Activated CD8-positive, alpha-beta T cell treated with anti-CD3 and anti-CD28 coated beads for 36 hours (primary cell): Measurements from ENCODE around the gene CFB. TPM values are rescaled to one million over a fixed set of nuclear protein-coding genes. Genes with fewer than 3 reads are reported as not detected.

Experiments
- ATAC-seq: fragments of 200-7000 bp; cut with Tn5 transposase; one replicate; pipeline ENCODE4 v1.10.0; 2021; ENCODE audit warnings: mild to moderate bottlenecking, moderate library complexity
- CTCF ChIA-PET: fragments of 350-600 bp; sonication (Branson Sonifier 250); formaldehyde crosslinking; loops from one replicate; lab custom pipeline; 2021; ENCODE audit warnings: antibody characterized with exemption; lab: Charles Lee
- POLR2A ChIA-PET: fragments of 350-600 bp; sonication (Branson Sonifier 250); formaldehyde crosslinking; loops from one replicate; lab custom pipeline; 2021; ENCODE audit warnings: antibody characterized with exemption; lab: Charles Lee
- DNase-seq: peaks from one replicate; pipeline ENCODE4 v3.0.0-alpha.2; 2020
- H3K27ac Mint-ChIP-seq: one replicate; pipeline ENCODE4 v1.8.0; 2021; ENCODE audit warnings: mild to moderate bottlenecking, mixed read lengths
- H3K27me3 Mint-ChIP-seq: one replicate; pipeline ENCODE4 v1.8.0; 2021; ENCODE audit warnings: mixed read lengths
- H3K36me3 Mint-ChIP-seq: one replicate; pipeline ENCODE4 v1.8.0; 2021; ENCODE audit warnings: low read depth, mixed read lengths
- H3K4me1 Mint-ChIP-seq: one replicate; pipeline ENCODE4 v1.8.0; 2021; ENCODE audit warnings: low read depth, mixed read lengths
- H3K4me3 Mint-ChIP-seq: one replicate; pipeline ENCODE4 v1.8.0; 2021; ENCODE audit warnings: mild to moderate bottlenecking, moderate library complexity, mixed read lengths
- H3K9me3 Mint-ChIP-seq: one replicate; pipeline ENCODE4 v1.8.0; 2021; ENCODE audit warnings: mixed read lengths
- CTCF ChIP-seq: fragments of 200-600 bp; IDR thresholded peaks from one replicate; pipeline ENCODE4 v1.8.0; 2022; ENCODE audit warnings: antibody characterized with exemption, mild to moderate bottlenecking
- intact Hi-C: fragments of 100-400 bp; cut with micrococcal nuclease; formaldehyde crosslinking; loops from one replicate; pipeline ENCODE4 v1.10.0; 2022
- total RNA-seq, 2 experiments: library from RNA; stranded (reverse); gene quantifications; one replicate each; pipeline ENCODE4 v1.2.3, GENCODE V29; 2021

CFB gene
- total RNA-seq, result under 1 TPM; 0.43 to 0.45 TPM

- peak; percentile 45 for ATAC-seq
- peak; percentile 10 for DNase-seq
- peaks cover 4% of the 10 kb centered on the region for H3K4me1 Mint-ChIP-seq
Observed at GRCh38 chr6:31945507-31946369, at the start of gene CFB. Gene CFB (plus strand): TSS chr6:31946095. CDS start chr6:31946222, 127 bp downstream.

GRCh38 chr6:31896493-31896855, 49.4 kb upstream of the CFB start:
- no peaks in the 10 kb centered on the region for H3K9me3 Mint-ChIP-seq
- peaks cover 21% of the 10 kb centered on the region for H3K36me3 Mint-ChIP-seq
- peak overlapping the region; percentile 80 for H3K4me3 Mint-ChIP-seq
- TF ChIP-seq CTCF, result no peak
- no peak for ATAC-seq
- H3K27me3 Mint-ChIP-seq, result no peaks in the 10 kb centered on the region
- ChIA-PET CTCF (interaction anchor here (2.9 kb wide), 1 partner anchor 55 kb away, joined by 13 read pairs; no protein-coding TSS in a partner anchor), POLR2A (interaction anchor here (1.0 kb wide), 1 partner anchor 56 kb away, joined by 4 read pairs; no protein-coding TSS in a partner anchor)
- intact Hi-C loops, result no loop called here
- peaks cover 32% of the 10 kb centered on the region for H3K4me1 Mint-ChIP-seq
- H3K27ac Mint-ChIP-seq, result peak overlapping the region; percentile 88
- no peak for DNase-seq

More at GRCh38 chr6:31945507-31946369, at the start of gene CFB:
- no peaks in the 10 kb centered on the region for H3K36me3 Mint-ChIP-seq
- no peak within 1 kb of the TSS for H3K27ac Mint-ChIP-seq
- peaks cover 8% of the 10 kb centered on the region for H3K27me3 Mint-ChIP-seq
- H3K4me3 Mint-ChIP-seq, result no peak within 1 kb of the TSS
- no peak for TF ChIP-seq CTCF
- no peaks in the 10 kb centered on the region for H3K9me3 Mint-ChIP-seq
- CTCF ChIA-PET, result interaction anchor here (0.7 to 0.9 kb wide), 2 partner anchors 11 to 173 kb away, joined by 3 to 4 read pairs; no protein-coding TSS in a partner anchor
- POLR2A ChIA-PET, result interaction anchor here (0.7 to 1.2 kb wide), 4 partner anchors 12 to 48 kb away, joined by 3 to 4 read pairs (median 4); partner anchors contain the start of genes DXO and EHMT2
- intact Hi-C loops, result no loop called here

DNA sequence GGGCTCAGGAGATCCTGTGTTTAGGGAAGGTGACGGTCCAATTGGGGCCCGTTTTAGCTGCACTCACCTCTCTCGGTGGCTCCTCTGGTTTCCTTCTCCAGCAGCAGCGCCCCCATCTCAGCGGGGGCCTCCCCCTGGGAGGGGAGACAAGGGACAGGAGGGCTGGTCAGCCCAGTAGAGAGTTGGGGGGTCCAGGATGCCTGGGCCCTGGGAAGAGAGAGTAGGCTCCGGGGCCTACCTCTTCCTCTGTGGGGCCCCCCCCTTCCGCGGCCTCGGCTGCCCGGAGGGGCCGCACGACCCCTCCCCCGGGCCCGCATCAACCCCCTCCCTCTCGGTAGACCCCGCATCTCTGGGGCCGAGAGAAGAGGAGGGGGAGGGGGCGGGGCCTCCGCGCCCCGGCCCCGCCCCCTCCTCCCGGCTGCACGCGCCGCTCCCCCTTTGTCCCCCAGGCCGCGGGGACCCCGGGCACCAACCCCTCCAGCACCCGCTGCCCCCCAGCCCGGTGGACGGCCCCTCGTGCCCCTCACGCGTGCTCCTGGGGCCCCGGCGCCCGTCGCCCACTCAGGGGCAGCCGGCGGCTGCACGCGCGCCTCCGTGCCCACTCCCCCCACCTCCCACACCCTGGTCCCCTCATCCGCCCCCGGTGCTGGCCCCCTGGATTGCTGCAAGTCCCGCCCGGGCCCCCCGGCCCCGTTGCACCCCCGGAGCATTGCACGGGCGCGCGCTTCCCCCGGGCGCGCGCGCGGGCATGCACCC, 48.9 kb upstream of the CFB start:
- ChIA-PET CTCF (interaction anchor here (0.6 to 2.9 kb wide), 4 partner anchors 8 to 55 kb away, joined by 3 to 13 read pairs (median 4); partner anchors contain the start of gene NEU1), POLR2A (interaction anchor here (0.9 to 1.3 kb wide), 7 partner anchors 10 to 202 kb away, joined by 3 to 4 read pairs (median 4); partner anchors contain the start of gene CFB)
- intact Hi-C loops, result no loop called here

More for the DNA sequence above, 48.9 kb upstream of the CFB start:
- Mint-ChIP-seq H3K36me3 (peaks cover 18% of the 10 kb centered on the region), H3K27ac (peak overlapping the region; percentile 88), H3K27me3 (no peaks in the 10 kb centered on the region), H3K4me1 (peaks cover 32% of the 10 kb centered on the region), H3K9me3 (no peaks in the 10 kb centered on the region), H3K4me3 (peak overlapping the region; percentile 80)
- DNase-seq (no peak), ATAC-seq (no peak)
- no peak for TF ChIP-seq CTCF
